GM18505 (cell line): ENCODE data around the gene NHERF2.

Source experiments
- ATAC-seq: cut with Tn5 transposase; IDR thresholded peaks from one replicate; pipeline ENCODE4 v1.9.1; 2021; ENCODE audit not compliant: unreplicated experiment
- POLR2A ChIP-seq: IDR thresholded peaks from 4 replicates; pipeline ENCODE4 v1.6.1; 2011; ENCODE audit warnings: borderline replicate concordance; ENCODE audit not compliant: insufficient read depth, insufficient read length; ENCODE audit errors: extremely low read depth

NHERF2 gene

DNA sequence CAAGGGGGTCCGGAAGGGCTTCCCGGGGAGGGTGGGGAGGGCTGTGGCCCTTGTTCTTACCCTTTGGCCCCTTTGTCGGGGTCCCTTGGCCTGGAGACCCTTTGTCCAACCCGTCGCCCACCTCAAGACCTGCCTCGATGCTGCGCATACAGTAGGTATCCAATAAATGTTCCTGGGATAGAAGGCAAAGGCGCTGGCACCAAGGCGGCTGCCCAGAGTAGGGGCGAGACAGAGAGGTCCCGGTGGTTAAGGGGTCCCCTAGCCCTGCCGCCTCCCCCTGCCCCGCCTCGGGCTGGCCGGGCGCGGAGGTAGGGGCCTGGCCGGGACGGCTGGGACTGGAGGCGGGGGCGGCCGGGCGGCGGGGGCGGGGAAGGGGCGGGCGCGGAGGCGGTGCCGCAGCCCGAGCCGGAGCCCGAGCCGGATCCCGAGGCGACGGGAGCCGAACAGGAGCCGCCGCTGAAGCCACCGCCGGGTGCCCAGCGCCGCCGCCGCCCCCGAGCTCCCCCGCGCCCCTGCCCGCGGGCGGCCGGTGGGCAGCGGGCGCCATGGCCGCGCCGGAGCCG lies at the start of gene NHERF2:
Gene NHERF2 (plus strand): TSS at position 442 of the 563 bp plus-strand sequence. CDS start 104 bp downstream, at position 546.
- ATAC-seq: no peak
- no peak for TF ChIP-seq POLR2A

DNA sequence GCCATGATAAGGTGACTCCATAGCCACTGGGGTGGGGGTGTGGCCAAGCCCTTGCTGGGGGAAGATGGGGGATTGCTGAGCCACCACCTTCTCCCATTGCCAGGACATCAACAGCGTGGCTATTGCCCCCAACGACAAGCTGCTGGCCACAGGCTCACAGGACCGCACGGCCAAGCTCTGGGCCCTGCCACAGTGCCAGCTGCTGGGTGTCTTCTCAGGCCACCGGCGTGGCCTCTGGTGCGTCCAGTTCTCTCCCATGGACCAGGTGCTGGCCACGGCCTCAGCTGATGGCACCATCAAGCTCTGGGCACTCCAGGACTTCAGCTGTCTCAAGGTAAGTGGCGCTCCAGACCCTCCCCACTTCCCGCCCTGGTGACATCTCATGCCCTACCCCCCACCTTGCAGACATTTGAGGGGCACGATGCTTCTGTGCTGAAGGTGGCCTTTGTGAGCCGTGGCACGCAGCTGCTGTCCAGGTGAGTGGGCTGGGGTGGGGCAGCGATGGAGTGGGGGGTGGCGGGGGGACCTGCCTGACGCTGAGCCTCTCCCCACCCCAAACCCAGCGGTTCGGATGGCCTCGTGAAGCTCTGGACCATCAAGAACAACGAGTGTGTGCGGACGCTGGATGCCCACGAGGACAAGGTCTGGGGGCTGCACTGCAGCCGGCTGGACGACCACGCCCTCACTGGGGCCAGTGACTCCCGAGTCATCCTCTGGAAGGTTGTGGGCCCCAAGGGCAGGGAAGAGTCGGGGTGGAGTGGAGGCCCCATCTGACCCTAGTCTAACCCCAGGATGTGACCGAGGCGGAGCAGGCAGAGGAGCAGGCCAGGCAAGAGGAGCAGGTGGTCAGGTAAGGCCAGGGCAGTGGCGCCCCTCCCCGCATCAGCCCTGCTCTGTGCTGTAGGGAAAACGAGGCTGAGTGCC lies 49.5 kb upstream of the NHERF2 start:
- ATAC-seq: no peak
- TF ChIP-seq POLR2A: no peak

DNA sequence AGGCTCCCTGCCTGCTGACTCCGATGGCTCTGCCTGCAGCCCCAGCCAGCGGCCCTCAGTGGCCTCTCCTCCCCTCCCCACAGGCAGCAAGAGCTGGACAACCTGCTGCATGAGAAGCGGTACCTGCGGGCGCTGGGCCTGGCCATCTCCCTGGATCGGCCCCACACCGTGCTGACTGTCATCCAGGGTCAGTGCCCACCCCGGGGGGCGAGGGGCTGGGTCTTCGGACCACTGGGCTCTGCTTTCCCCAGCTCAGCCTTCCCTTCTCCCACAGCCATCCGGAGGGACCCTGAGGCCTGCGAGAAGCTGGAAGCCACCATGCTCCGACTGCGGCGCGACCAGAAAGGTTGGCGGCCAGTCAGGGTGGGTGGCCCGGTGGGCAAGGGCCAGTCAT lies 48.8 kb upstream of the NHERF2 start:
- ATAC-seq: no peak
- TF ChIP-seq POLR2A: no peak

DNA sequence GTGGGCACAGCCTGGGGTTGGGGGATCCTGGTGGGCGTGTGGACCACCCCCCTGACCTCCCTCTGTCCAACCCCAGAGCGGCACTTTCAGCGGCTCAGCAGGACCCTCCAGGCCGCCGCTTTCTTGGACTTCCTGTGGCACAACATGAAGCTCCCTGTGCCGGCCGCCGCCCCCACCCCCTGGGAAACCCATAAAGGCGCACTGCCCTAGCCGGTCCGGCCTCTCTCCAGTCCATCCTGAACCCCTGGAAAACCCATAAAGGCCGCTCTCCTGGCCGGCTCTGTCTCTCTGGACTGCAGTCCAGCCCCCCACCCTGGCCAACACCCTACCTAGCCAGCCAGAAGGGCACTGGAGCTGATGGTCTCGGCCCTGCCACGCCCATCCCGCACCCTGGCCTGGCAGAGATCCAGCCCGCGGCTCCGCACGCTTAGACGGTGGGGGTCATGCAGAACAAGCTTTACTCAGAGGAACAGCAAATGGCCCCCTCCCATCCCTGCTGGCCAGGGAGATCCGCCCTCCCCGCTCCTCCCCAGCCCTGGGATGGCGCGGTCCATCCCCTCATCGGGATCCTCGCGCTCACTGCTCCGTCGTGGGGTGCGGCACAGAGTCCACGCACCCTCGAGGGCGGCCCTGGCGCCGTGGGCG lies 48.1 kb upstream of the NHERF2 start:
- TF ChIP-seq POLR2A: no peak
- no peak for ATAC-seq

DNA sequence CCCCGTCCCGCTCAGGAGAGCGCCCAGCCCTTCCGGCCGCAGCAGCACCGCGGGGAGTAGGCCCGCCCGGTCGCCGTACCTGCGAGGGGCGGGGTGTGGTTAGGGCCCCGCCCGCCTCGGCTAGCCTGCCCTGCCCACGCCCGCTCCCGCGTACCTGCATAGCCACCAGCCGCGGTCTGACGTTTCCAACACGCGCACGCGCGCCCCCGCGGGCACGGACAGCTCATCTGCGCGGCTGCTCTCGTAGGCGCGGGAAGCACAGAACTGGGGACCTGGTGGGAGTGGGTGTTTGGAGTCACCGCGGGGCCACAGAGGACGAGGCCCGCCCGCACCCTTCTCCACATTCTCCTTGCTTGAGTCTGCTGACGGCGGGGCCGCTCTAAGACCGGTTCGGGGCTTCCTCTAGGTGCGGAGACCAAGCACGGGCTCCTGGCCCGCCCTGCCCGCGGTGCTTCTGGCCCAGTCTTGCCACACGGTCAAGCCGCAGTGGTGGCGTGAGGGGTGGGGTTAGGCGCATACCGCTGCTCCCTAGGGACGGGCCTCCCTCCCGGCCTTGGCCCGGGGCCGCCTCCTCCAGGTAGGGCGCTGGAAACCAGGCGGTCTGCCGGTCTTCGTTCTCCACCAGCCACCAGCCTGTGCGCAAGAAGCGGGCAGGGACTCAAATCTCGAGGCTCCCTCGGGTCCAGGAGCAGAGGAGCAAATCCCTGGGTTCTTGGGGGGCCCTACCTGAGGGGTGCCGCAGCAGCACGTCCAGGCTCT lies 47.3 kb upstream of the NHERF2 start:
- TF ChIP-seq POLR2A: no peak
- ATAC-seq: no peak

DNA sequence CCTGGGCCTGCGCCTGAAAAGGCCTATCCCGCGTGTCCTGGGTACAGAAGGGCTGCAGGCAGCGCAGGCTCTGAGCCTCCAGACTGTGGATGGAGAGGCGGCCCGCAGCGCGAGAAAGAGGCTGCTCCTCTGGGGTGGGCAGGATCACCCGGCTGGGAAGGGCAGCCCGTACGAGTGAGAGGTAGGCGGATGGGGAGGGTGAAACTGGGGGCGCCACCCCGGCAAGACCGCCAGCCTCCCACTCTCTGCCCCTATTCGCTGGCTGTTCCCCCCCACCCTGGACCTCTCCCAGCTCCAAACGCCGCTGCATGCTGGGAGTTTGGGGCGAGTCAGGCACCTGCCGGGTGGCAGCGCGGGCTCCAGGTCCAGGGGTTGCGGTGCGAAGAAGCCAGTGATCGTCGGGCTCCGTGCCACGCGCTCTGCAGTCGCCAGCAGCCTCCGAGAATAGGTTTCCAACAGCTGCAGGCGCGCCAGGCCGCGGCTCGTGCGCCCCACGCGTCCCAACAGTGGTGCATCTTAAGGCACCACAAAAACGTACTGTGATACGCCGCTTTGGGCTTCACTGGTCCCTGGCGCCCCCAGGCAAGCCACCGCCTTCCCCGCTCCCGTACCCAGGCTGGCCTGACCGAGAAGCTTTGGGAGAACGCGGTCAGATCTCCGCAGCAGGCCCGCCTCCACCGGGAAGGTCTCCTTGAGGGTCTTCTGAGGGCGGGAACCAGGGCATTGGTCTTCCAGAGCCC lies 46.5 kb upstream of the NHERF2 start:
- ATAC-seq: no peak
- no peak for TF ChIP-seq POLR2A

DNA sequence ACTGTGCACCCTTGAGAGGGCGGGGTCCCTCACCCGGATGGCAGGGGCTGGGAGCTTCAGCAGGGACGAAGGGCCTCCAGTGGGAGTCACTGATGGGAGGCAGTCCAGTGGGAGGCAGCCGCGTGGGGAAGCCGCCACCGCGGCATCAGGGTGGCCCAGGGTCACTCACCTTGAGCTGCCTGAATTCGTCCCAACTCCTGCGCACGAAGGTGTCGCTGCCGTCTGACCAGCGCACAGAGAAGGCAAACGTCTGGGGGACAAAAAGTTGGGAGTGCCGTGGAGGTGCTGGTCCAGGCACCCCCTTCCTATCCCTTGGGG lies 46.0 kb upstream of the NHERF2 start:
- TF ChIP-seq POLR2A: no peak
- no peak for ATAC-seq

DNA sequence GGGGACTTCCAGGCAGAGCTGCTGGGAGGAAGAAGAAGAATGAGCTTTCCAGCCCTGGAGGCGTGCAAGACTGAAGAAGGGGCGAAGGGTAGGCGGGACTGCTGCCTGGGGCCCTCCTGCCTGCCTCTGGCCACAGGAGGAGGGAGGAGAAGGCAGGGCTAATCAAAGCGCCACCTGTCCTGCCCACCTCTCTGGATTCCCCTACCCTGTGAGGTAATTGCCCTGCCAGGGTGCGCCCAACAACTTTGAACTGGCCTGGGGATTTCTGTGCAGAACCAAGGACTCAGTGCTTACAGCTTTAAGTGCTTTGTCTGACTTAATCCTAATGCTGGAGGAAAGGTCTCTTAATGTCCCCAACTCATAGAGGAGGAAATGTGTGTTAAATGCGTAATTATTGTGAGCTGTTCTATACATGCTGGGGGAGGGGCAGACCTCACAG lies 45.3 kb upstream of the NHERF2 start, which contains the start of gene NOXO1:
Gene NOXO1 (minus strand): TSS at position 72 of the 439 bp plus-strand sequence. CDS start 290 bp downstream, outside the sequence.
- TF ChIP-seq POLR2A: no peak
- no peak for ATAC-seq

DNA sequence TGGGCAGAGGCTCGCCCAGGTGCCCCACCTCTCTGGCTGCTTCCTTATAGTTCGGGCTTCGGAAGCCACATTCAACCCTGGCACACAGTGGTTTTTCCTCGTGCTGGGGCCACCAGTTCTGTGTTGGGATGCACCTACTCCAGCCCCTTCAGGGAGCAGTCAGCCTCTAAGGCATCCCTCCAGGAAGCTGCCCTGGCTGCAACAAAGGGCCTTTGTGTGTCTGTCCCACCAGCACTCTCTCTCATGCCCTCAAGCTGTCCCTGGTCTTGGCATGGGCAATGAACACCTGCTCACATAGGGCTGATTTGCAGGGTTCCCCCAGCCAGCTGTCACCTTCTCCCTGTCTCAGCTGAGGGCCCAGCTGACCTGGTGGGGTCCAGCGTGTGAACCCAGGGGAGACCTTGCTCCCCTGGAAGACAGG lies 44.7 kb upstream of the NHERF2 start:
- TF ChIP-seq POLR2A: no peak
- ATAC-seq: no peak

DNA sequence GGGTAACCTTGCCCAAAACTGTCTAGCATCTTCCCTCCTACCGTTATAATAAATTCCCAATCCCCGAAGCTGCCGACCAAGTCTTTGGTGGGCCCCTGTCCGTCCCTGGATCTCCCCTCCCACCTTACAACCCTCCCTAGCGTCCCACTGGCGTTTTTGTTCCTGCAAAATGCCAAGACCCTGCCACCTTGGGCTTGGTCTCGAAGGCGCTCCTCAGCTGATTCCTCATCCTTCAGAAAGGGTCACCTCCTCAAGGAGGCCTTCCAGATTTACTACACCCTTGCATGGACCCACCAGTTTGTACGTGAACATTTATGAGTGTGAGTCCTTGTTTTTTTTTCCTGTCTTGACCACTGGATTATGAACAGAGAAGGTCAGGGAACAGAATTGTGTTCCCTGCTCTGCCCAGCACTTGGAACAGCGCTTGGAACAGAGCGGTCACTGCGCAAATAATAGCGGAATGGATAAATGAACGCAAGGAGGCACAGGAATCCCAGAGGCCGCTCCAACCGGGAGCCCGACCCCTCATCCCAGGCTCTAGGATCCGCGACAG lies 43.6 kb upstream of the NHERF2 start:
- no peak for TF ChIP-seq POLR2A
- ATAC-seq: no peak

DNA sequence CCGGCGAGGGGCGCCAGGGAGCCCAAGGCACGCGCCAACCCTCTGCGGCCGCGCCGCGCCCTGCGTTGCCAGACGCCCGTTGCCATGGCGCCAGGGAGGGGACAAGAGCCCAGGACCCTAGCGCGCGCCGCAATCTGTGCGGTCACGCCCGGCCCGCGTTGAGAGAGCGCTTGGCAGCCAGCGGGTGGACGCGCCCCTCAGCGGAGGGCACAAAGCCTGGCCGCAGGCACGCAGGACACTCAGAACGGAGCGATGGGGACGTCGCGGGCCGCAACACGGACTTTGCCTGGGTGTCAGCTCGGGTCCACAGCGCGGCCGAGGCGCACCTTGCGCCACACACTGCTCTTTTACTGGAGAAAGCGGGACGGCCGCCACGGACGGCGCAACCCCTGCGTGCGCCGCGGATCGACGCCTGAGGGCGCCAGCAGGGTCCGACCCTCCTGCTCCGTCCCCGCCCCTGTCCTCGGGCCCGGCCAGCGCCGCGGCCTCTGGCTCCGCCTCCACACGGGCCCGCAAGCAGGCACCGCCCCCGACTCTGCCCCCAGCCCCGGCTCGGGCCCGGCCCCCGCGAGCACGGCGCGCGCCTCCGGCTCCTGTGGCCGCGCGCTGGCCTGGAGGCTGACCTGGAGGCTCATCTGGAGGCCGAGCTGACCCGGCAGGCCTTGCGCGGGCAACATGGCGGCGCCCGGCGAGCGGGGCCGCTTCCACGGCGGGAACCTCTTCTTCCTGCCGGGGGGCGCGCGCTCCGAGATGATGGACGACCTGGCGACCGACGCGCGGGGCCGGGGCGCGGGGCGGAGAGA lies 43.0 kb upstream of the NHERF2 start, which contains the start of gene GFER:
Gene GFER (plus strand): TSS at position 650 of the 803 bp plus-strand sequence. CDS start 26 bp downstream, at position 676.
- ATAC-seq: peak; percentile 68
- TF ChIP-seq POLR2A: peak; percentile 92
